CD4-positive, alpha-beta T cell treated with Interleukin-15 for 1 hour (primary cell): ENCODE results near the gene ITGAD.
"Not testable (repeated sequence)": the region's sequence is repeated elsewhere in the genome, so short reads cannot be mapped to it uniquely, and the experiment has no call there.

Source experiments
- DNase-seq: peaks from one replicate; pipeline ENCODE4 v3.0.0-alpha.2; 2020

The ITGAD gene

DNA sequence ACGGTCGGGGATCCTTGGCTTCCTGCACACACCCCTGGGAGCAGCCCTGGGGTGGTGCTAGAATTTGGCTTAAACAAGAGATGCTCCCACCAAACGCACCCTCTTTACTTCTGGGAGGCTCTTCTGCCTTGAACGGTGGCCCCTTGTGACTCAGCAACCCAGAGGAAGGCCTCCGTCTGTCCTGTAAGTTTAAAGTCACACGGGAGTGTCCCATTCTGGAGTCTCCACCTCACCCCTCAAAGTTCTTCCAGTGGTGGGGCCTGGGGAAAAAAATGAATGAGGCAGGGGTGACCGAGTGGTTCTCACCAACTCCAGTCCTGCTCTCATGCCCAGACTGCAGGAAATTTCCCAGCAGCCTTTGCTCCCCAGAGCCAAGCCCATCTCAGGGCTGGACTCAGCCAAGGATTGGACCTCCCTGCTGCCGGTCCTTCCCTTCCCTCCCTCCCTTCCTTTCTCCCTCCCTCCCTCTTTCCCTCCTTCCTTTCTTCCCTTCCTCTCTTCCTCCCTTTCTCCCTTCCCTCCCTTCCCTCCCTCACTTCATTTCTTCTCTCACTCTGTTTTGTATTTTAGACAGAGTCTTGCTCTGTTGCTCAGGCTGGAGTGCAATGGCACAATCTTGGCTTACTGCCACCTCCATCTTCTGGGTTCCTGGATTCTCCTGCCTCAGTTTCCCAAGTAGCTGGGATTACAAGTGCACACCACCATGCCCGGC, 11.4 kb downstream of the ITGAD start:
- no peak for DNase-seq

DNA sequence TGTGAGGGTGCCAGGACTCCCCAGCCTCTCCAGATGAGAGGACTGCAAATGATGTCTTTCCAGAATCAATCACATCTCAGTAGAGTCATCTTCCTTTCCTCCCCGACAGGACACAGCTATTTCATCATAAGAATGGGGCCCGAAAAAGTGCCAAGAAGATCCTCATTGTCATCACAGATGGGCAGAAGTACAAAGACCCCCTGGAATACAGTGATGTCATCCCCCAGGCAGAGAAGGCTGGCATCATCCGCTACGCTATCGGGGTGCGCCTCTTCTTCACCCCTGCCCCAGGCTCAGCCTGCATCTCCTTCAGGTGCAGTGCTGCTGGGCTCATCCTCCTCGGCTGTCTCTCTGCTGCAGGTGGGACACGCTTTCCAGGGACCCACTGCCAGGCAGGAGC, 14.3 kb downstream of the ITGAD start:
- no peak for DNase-seq

DNA sequence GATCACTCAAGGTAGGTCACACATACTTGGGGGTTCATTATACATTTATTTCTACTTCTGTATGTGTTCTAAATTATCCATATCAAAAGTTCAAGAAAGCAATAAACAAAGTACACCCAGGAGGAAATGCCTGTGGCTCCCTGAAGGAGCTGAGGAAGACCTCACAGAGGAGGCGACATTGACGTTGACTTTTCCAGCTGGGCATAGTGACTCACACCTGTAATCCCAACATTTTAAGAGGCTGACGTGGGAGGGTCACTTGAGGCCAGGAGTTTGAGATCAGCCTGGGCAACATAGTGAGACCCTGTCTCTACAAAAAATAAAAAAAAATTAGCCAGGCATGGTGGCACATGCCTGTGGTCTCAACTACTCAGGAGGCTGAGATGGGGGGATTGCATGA, 16.3 kb downstream of the ITGAD start:
- no peak for DNase-seq

DNA sequence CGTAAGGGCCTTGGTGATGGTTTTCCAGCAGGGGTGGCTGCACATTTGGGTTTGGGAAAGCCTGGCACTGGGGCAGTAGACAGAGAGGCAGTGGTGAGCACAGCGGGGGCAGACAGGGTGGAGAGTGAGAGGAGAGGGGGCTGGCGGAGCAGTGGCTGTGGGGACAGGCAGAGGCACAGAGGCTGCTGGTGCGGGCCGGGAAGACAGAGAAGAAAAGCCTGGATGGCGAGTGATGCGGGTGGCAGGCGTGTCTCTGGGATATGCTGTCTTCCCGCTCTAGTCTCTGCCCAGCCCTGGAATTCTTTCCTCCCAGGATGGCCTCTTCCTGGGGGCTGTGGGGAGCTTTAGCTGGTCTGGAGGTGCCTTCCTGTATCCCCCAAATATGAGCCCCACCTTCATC, 16.9 kb downstream of the ITGAD start:
- DNase-seq = no peak

DNA sequence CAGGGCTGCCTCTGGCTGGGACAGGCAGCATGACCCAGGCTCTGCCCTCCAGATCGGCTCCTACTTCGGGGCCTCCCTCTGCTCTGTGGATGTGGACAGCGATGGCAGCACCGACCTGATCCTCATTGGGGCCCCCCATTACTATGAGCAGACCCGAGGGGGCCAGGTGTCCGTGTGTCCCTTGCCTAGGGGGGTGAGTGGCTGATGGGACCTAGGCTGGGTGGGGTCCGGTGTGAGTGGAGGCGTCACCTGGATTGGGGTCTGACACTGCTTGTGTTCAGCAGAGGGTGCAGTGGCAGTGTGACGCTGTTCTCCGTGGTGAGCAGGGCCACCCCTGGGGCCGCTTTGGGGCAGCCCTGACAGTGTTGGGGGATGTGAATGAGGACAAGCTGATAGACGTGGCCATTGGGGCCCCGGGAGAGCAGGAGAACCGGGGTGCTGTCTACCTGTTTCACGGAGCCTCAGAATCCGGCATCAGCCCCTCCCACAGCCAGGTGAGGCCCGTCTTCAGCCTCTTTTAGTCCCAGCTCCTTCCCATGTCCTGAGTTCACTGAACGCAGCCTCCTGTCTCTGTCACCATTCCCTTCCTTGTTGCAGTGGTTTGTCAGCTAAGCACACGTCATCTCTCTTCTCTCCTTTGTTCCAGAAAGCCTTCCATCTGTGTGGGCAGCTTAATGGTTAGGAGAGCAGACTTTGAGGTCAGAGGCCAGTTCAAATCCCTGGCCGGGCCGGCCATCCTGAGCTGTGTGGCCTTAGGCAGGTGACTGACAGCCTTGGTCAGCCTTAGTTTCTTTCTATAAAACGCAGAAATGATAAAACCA, 18.1 kb downstream of the ITGAD start:
- DNase-seq = no peak

DNA sequence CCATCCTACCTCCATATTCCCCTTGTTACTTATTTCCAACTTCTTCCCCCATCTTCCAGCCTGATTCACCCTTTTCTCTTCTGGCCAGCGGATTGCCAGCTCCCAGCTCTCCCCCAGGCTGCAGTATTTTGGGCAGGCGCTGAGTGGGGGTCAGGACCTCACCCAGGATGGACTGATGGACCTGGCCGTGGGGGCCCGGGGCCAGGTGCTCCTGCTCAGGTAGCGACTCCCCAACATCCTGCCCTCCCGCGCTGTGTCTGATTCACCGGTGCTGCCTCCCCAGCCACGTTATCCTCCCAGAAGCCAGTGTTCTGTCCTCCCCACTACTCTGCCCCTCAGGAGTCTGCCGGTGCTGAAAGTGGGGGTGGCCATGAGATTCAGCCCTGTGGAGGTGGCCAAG, 19.6 kb downstream of the ITGAD start:
- DNase-seq = no peak

DNA sequence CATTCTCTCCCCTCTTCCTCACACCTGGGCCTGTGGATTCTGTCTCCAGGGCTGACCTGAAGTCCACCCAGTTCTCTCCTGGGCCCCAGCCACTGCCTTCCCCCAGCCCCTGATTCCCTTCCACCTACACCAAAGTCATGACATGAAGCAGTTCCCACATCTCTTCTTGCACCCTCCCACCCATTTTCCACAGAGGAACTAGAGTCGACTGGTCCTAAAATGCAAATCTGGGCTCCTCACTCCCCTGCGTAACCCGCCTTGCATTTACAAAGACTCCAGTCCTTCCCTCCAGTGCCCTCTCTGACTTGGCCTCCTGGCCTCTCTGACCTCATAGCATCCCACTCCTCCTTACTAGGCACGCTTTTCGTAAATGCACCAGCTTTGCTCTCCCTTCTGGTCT, 20.2 kb downstream of the ITGAD start:
- DNase-seq = no peak

DNA sequence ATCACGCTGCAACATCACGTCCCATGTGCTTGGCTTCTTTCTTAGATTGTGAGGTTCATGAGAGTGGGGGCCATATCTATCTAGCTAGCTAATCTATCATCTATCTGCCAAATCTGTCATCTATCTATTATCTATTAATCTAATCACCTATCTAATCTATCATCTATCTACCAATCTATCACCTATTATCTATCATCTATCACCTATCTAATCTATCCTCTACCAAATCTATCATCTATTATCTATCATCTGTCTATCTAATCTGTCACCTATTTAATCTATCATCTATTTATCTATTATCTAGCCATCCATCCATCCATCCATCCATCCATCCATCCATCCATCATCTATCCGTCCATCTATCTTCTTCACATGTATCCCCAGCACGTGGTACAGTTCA, 20.8 kb downstream of the ITGAD start:
- DNase-seq = no peak

DNA sequence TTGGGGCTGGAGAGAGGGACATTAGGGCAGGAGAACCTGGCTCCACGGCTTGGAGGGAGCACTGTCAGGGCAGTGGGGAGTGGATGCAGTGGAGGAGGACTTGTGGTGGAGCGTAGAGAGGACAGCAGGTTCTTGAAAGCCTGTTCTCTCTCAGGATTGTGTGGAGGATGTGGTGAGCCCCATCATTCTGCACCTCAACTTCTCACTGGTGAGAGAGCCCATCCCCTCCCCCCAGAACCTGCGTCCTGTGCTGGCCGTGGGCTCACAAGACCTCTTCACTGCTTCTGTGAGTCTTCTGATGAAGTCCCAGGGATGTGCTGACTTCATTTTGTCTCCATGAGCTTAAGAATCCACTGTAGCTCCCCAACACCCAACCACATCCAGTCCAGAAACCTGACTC, 21.6 kb downstream of the ITGAD start:
- DNase-seq = no peak

DNA sequence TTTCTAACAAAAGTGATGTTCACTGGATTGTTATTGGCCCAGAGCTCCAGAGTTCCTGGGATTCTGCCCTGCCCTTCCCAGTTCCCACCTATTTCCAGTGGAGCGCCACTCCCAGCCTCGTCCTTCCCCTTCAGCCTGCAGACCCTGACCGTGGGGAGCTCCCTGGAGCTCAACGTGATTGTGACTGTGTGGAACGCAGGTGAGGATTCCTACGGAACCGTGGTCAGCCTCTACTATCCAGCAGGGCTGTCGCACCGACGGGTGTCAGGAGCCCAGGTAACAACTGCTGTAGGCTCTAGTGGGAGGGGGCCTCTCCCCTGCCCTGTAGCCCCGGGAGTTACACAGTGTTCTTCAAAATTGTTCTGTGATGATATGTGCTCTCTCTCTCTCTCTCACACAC, 23.2 kb downstream of the ITGAD start:
- no peak for DNase-seq

DNA sequence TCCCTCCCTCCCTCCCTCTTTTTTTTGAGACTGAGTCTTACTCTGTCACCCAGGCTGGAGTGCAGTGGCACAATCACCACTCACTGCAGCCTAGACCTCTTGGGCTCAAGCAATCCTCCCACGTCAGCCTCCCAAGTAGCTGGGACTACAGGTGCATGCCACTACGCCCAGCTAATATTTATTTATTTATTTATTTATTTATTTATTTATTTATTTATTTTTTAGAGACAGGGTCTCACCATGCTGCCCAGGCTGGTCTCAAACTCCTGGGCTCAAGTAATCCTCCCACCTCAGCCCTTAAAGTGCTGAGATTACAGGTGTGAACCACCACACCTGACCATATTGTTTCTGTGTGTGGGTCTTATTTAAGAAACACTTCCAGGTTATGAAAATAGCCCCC, 23.9 kb downstream of the ITGAD start:
- not testable (repeated sequence) for DNase-seq

DNA sequence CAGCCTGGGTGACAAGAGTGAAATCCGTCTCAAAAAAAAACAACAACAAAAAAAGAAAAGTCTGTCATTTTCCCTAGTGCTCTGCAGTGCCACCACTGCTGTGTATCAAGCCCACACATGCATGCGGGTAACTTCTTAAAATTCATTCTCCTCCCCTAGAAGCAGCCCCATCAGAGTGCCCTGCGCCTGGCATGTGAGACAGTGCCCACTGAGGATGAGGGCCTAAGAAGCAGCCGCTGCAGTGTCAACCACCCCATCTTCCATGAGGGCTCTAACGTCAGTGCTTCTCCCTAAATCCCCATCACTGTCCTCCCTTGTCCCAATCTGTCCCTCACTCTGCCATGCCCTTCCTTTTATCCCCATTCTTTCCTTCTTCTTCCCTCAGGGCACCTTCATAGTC, 24.8 kb downstream of the ITGAD start:
- no peak for DNase-seq

DNA sequence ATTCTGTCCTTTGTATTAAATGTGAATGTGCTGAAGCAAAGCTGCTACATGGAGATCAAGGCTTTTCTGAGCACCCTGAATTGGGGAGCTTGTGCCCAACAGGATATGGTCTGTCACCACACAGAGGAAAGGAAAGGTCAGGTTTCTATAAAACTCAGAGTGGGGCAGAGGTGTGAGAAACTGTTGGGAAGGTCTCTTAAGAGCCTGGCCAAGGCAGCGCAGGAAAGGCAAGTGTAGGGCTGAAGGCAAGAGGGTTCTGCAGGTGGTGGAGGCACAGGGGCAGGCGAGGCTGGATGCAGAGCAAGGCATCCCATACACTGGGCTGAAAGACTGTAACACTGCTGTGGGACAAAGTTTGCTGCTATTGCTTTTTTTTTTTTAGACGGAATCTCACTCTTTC, 26.9 kb downstream of the ITGAD start:
- DNase-seq = no peak

DNA sequence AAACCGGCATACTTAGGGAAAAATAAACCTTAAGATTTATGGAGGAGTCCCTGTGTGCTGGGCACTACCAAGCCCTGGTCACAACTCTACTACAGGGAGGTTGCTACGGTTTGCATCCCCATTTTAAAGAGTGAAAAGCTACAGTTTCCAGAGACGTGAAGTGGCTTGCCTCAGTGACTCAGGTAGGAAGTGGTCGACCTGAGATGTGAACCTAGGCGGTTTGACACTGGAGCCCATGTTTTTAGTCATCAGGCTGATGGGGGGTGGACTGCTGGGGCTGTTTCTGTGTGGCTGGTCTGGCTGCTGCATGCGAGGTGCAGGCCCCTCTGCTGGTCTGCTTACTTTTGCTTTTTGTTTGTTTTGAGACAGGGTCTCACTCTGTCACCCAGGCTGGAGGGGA, 28.5 kb downstream of the ITGAD start:
- DNase-seq = peak; percentile 41

DNA sequence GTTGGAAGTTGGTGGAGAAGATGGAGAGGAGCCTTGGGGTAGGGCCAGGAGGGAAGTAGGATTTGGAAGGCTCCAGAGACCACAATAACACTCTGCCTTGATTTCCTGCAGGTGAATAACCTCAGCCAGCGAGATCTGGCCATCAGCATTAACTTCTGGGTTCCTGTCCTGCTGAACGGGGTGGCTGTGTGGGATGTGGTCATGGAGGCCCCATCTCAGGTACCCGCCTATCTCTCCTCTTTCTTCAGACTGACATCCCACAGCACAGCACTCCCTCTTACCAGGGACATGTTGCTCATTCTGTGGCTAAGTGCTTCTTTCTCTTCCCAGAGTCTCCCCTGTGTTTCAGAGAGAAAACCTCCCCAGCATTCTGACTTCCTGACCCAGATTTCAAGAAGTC, 30.1 kb downstream of the ITGAD start:
- DNase-seq = no peak

DNA sequence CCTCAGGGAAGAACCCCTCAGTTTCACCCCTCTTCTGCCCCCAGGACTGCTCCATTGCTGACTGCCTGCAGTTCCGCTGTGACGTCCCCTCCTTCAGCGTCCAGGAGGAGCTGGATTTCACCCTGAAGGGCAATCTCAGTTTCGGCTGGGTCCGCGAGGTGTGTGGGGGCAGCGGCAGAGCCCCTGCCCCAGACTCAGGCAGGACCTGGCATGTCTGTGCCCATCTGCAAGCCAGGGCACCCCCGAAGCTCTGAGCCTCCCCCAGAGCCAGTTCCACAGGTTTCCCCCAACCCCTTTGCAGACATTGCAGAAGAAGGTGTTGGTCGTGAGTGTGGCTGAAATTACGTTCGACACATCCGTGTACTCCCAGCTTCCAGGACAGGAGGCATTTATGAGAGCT, 30.7 kb downstream of the ITGAD start:
- no peak for DNase-seq

DNA sequence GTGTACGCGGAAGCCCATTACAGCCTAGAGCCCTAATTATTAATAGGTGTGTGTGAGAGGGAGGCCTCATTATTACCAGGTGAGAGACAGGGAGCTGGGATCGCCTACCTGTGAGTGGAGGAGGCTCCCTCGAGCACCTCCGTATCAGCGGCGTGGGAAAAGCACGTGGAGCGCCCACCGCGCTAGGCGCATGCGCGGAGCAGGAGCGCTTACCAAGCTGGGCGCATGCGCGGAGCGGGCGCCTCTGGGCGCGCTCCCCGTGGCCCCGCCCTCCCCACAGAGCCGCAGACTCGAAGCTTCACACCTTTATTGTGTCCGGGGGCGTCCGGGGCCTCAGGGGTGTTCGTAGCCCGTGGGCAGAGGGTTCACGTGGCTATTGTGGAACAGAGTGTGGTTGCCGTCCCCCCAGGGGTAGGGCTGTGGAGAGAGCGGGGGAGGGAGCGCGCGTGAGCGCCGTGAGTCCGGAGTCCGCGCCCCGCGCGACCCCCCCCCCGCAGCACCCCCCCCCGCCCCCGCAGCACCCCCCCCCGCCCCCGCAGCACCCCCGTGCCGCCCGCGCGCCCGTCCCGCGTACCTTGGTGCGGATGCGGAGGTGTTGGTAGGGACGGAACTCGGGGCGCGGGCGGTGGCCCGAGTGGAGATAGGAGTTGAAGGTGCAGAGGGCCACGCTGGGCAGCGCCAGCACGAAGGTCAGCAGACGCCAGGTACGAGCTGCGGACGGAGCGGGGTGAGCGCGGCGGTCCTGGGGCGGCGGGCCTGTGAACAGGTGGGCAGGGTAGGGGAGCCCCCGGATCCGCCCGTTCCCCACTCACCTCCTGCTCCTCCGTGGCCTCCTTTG, 34.5 kb downstream of the ITGAD start:
- peak; percentile 80 for DNase-seq

DNA sequence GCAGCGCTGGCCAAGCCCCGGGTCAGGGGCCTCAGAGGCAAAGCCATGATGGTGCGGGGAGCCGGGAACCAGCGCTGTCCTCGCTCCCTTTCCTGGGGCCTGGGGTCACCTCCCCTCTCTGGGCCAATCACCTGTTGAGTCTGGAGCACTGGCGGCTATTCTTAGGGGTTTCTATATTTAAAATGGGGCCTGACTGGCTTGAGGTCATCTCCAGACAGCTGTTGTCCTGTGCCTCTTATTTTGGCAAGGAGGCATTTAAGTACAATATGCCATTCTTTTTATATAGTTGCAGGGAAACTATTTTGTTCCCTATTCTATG, 35.1 kb downstream of the ITGAD start, which contains the start of gene COX6A2:
Gene COX6A2 (minus strand): TSS at position 82 of the 319 bp plus-strand sequence. CDS start 35 bp downstream, at position 47.
- DNase-seq = no peak

DNA sequence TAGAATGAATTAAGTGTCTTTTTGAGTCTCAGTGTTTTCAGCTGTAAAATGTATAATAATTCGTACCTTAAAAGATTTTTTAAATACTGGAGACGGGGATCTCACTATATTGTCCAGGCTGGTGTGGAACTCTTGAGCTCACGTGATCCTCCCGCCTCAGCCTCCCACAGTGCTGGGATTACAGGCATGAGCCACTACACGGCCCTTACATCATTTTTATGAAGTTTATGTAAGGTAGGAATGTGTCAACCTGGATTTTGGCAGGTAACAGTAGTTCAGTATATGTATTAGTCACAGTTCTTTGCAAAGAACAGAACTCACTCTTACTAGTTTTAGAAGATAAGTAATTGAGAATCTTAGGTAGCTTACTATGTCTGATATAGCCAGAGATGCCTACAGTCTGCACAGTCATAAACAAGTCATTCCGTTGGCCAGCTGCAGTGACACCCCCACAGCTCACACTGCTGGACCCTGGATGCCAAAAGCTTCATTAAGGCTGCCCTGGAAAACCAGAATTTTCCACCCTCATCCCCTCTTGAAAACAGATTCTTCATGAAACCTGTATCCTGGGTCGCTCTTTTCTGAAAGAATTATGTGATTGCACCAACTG, 35.6 kb downstream of the ITGAD start:
- no peak for DNase-seq

DNA sequence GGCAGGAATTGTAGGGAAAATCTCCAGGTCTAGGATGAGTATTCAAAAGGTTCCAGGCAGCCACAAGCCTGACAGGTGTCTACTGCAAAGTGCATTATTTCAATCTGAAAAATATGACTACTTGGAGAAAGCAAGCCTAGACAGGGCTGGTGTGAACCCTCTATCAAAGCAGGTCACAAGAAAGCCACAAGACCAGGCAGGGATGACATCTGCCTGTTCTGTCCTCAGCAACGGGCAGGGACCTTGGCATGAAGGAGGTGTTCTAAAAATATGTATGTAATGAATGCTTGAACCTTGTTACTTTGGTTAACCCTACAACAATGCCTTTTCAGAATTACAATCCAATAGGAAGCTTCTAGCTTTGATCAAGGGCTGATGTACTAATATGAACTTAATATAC, 36.2 kb downstream of the ITGAD start:
- no peak for DNase-seq

DNA sequence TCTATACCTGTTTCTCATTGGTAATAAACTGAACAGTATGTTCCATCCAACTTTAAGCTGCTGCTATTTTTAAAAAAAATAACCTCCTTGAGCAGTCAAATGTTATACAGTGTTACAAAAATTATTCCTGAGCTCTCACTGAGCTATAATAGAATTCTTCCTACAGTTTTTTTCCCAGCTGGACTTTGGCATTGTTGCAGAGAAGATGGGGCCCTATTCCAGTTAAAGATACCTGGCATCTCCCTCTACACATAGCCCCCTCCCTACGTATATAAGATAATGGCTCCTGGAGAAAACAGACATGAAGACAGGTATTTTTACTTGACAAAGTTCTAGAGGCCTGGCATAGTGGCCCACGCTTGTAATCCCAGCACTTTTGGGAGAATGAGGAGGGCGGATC, 36.7 kb downstream of the ITGAD start:
- no peak for DNase-seq

DNA sequence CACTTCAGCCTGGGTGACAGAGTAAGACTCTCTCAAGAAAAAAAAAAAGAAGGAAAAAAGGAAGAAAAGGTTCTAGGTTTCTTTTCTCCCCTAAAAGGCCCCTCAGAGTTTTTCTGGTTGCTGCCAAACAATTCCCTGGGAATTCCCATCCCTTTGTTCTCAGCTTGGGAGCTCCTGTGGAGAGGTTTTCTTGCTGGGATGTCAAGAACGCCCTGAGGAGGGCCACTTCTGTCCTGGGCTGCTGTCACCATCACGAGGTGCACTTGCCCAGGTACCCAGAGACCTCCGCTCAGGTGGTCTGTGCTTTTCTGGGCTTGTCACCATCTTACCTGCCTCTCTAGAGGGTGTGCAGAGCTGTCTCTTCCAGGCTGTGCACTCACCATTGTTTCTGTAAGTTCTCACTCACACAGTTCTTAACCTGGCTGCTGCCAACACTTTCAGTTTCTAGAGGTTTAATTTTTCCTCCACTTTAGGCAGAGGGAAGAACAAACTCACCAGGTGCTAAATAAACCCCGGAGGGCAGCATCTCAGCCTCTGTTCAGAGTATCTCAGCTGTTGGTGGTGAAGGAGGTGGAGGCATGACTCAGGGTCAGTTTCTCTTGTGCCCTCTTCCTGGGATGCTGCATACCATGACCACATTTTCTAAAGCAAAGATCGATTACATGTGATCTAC, 37.4 kb downstream of the ITGAD start:
- DNase-seq = no peak
